Ishikawa (cell line): ENCODE data around the gene FAM168A.

ENCODE experiments used
- CEBPB ChIP-seq: IDR thresholded peaks from 2 replicates; pipeline ENCODE4 v1.6.1; 2012
- CREB1 ChIP-seq: IDR thresholded peaks from 2 replicates; pipeline ENCODE4 v1.6.1; 2012; ENCODE audit warnings: low read depth
- EGR1 ChIP-seq: IDR thresholded peaks from 2 replicates; pipeline ENCODE4 v1.6.1; 2012
- EP300 ChIP-seq: IDR thresholded peaks from 2 replicates; pipeline ENCODE4 v1.6.1; 2012; ENCODE audit warnings: borderline replicate concordance
- FOXM1 ChIP-seq: IDR thresholded peaks from 2 replicates; pipeline ENCODE4 v1.6.1; 2012; ENCODE audit warnings: low read depth, borderline replicate concordance
- NFIC ChIP-seq: IDR thresholded peaks from 2 replicates; pipeline ENCODE4 v1.6.1; 2012
- RAD21 ChIP-seq: IDR thresholded peaks from 2 replicates; pipeline ENCODE4 v1.6.1; 2012; ENCODE audit warnings: low read depth
- TAF1 ChIP-seq: IDR thresholded peaks from 2 replicates; pipeline ENCODE4 v1.6.1; 2012; ENCODE audit warnings: low read depth, mild to moderate bottlenecking
- TCF12 ChIP-seq: IDR thresholded peaks from 2 replicates; pipeline ENCODE4 v1.6.1; 2012; ENCODE audit warnings: low read depth
- TEAD4 ChIP-seq: IDR thresholded peaks from 2 replicates; pipeline ENCODE4 v1.6.1; 2012
- YY1 ChIP-seq: IDR thresholded peaks from 2 replicates; pipeline ENCODE4 v1.6.1; 2012; ENCODE audit warnings: low read depth
- ZBTB7A ChIP-seq: IDR thresholded peaks from 2 replicates; pipeline ENCODE4 v1.6.1; 2012; ENCODE audit warnings: low read depth
- TF ChIP-seq, protein P1 (sequence below): IDR thresholded peaks from 2 replicates; pipeline ENCODE4 v1.6.1; 2012
- TF ChIP-seq, protein P2 (sequence below): IDR thresholded peaks from 2 replicates; pipeline ENCODE4 v1.6.1; 2012; ENCODE audit warnings: low read depth, mild to moderate bottlenecking
- TF ChIP-seq, protein P3 (sequence below): IDR thresholded peaks from 2 replicates; pipeline ENCODE4 v1.6.1; 2012

FAM168A gene

DNA sequence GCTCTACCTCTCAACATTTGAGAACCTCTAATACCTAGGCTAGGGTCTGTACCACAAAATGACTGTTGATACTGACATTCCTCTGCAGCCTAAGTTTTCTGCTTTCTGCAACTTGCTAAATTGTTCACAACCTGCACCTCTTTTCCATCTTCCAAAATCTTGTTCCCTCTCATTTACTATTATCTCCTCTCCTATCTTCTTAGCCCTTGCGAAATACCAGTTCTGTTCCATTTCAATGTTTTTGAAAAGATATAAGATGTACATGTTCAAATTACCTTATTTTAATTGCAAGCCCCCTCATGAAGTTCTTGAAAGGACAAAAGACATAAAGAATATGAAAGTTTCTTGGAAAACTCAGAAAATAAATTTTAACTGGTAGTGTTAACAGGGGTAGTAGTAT, 72.3 kb downstream of the FAM168A start:
- TF ChIP-seq ZBTB7A: no peak

DNA sequence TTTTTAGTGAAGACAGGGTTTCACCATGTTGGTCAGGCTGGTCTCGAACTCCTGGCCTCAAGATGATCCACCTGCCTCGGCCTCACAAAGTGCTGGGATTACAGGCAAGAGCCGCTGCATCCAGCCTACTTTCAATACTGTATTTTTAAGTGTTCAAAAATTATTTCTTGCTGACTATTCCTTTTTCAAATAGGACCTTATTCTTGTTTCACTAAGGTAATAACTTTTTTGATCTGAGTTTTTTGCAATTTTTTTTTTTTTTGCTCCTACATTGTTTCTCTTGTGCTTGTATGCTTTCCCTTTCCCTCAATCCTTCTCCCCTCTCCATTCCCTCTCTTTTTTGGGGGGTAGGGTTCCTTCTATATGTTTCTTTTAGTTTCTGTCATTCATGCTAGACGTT, 73.1 kb downstream of the FAM168A start:
- TF ChIP-seq RAD21 (no peak), TCF12 (no peak), CEBPB (no peak), TEAD4 (no peak), EP300 (no peak), EGR1 (no peak), NFIC (no peak), YY1 (no peak), TAF1 (no peak), FOXM1 (no peak), ZBTB7A (no peak), CREB1 (no peak)
- TF ChIP-seq, protein P1, sequence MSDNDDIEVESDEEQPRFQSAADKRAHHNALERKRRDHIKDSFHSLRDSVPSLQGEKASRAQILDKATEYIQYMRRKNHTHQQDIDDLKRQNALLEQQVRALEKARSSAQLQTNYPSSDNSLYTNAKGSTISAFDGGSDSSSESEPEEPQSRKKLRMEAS: no peak
- TF ChIP-seq, protein P2, sequence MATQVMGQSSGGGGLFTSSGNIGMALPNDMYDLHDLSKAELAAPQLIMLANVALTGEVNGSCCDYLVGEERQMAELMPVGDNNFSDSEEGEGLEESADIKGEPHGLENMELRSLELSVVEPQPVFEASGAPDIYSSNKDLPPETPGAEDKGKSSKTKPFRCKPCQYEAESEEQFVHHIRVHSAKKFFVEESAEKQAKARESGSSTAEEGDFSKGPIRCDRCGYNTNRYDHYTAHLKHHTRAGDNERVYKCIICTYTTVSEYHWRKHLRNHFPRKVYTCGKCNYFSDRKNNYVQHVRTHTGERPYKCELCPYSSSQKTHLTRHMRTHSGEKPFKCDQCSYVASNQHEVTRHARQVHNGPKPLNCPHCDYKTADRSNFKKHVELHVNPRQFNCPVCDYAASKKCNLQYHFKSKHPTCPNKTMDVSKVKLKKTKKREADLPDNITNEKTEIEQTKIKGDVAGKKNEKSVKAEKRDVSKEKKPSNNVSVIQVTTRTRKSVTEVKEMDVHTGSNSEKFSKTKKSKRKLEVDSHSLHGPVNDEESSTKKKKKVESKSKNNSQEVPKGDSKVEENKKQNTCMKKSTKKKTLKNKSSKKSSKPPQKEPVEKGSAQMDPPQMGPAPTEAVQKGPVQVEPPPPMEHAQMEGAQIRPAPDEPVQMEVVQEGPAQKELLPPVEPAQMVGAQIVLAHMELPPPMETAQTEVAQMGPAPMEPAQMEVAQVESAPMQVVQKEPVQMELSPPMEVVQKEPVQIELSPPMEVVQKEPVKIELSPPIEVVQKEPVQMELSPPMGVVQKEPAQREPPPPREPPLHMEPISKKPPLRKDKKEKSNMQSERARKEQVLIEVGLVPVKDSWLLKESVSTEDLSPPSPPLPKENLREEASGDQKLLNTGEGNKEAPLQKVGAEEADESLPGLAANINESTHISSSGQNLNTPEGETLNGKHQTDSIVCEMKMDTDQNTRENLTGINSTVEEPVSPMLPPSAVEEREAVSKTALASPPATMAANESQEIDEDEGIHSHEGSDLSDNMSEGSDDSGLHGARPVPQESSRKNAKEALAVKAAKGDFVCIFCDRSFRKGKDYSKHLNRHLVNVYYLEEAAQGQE: no peak
- TF ChIP-seq, protein P3, sequence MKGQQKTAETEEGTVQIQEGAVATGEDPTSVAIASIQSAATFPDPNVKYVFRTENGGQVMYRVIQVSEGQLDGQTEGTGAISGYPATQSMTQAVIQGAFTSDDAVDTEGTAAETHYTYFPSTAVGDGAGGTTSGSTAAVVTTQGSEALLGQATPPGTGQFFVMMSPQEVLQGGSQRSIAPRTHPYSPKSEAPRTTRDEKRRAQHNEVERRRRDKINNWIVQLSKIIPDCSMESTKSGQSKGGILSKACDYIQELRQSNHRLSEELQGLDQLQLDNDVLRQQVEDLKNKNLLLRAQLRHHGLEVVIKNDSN: no peak

DNA sequence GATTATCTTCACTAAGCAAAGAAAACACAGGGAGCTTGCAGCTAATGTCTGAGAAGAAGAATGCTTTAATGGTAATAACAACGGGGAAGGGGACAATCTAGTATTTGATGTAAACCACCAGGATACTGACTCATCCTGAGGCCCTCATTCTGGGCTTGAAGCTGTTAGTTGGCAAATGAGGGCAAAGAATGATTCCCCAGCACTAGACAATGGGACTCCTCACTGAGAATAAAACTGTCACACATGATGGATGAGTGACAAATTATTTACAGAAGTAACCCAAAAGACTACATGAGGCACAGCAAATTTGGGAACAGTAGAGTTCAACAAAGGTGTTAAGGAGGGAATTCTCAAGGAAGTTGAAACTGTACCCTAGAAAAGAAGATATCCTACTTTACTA, 76.3 kb downstream of the FAM168A start:
- TF ChIP-seq NFIC (no peak), EGR1 (no peak), CREB1 (no peak), CEBPB (no peak), TCF12 (no peak), TEAD4 (no peak), FOXM1 (no peak), ZBTB7A (no peak), TAF1 (no peak), RAD21 (no peak), EP300 (no peak), YY1 (no peak)
- TF ChIP-seq, protein P2: no peak
- TF ChIP-seq, protein P3: no peak
- TF ChIP-seq, protein P1: no peak

DNA sequence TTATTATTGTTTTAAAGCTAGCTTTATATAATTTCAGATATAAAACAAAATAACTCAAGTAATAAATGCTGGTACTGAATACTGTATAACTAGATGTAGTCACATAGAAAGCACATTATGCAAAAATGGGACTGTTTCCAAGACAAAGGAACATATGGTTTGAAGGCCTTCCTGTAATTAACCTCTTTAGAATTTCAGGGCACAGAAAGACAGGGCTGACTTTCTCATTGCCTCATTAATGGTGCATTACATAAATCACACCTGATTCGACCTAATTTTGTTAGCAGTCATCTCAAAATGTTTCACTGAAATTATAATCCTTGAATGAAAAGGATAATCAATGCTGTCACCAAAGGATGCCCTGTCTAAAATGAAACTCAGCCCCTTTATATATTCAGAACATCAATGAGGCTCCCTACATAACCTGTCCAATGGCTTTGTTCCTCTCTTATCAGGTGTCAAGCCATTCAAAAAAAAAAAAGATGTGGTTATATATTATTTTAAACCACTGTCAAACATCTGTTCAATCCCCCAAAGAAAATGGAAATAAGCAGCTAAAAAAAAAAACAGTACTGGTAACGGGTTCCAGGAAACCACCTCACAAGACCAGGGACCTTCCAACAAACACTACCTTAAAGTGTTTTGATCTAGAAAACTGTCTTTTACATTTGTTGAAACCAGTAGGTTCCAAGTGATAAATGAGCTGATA, 77.4 kb downstream of the FAM168A start:
- no peak for TF ChIP-seq RAD21
- no peak for TF ChIP-seq FOXM1
- TF ChIP-seq TEAD4: no peak
- TF ChIP-seq ZBTB7A: no peak
- TF ChIP-seq EGR1: no peak
- no peak for TF ChIP-seq TCF12
- no peak for TF ChIP-seq TAF1
- TF ChIP-seq NFIC: no peak
- no peak for TF ChIP-seq YY1
- TF ChIP-seq CREB1: no peak
- TF ChIP-seq, protein P1: no peak
- TF ChIP-seq, protein P2: no peak
- no peak for TF ChIP-seq CEBPB
- no peak for TF ChIP-seq EP300
